ENCODE results near the gene NR2F6. TPM values are rescaled to one million over a fixed set of nuclear protein-coding genes. Genes with fewer than 3 reads are reported as not detected.
A peak's percentile ranks its signal among the peaks of the same experiment; 100 is the strongest.

NR2F6 gene
- total RNA-seq, 1 experiment from 2014 or later = 64.8 TPM

DNA sequence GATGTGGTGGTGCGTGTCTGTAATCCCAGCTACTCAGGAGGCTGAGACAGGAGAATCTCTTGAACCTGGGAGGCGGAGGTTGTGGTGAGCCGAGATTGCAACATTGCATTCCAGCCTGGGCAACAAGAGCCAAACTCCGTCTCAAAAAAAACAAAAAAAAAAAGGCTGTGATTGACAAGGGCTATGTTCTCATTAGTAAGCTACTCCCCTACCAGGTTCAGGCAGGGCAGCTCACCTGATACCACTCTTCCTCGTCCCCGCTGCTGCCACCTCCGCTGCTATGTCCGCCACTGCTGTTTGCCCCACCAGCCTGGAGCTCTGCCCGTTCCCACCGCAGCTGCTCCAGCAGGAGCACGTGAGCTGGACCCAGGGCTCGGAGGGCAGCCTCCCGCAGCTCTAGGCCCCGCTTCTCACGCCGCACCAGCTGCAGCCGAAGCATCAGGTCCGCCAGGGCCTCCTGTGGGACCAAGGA, 9.5 kb upstream of the NR2F6 start:
- H3K4me3 ChIP-seq = no peak overlapping the region
- H3K27ac ChIP-seq = no peak overlapping the region
- no peaks in the 10 kb centered on the region for H3K9me3 ChIP-seq (replicated peaks)
- no peaks in the 10 kb centered on the region for H3K4me1 ChIP-seq (replicated peaks)
- H3K36me3 ChIP-seq = no peaks in the 10 kb centered on the region
- DNase-seq (ENCODE audit: low read depth in 1 of 2, low spot score in 2 of 2) = no peak
- H3K27me3 ChIP-seq (replicated peaks) = no peaks in the 10 kb centered on the region

DNA sequence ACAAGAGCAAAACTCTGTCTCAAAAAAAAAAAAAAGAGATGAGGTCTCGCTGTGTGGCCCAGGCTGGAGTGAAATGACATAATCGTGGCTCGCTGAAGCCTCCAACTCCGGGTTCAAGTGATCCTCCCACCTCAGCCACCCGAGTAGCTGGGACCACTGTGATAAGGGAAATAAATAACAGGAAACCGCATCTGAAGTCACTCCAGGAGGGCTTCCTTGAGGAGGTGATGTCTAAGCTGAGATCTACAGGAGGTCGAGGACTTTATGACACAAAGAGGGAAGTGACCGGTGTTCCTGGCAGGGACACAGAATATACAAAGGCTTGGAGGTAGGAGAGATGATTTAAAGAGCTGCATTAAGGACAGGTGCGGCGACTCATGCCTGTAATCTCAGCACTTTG, 8.9 kb upstream of the NR2F6 start:
- DNase-seq (ENCODE audit: low read depth in 1 of 2, low spot score in 2 of 2) = no peak
- no peaks in the 10 kb centered on the region for H3K4me1 ChIP-seq (replicated peaks)
- H3K27ac ChIP-seq = no peak overlapping the region
- H3K36me3 ChIP-seq = no peaks in the 10 kb centered on the region
- H3K9me3 ChIP-seq (replicated peaks) = no peaks in the 10 kb centered on the region
- H3K4me3 ChIP-seq = no peak overlapping the region
- H3K27me3 ChIP-seq (replicated peaks) = no peaks in the 10 kb centered on the region

DNA sequence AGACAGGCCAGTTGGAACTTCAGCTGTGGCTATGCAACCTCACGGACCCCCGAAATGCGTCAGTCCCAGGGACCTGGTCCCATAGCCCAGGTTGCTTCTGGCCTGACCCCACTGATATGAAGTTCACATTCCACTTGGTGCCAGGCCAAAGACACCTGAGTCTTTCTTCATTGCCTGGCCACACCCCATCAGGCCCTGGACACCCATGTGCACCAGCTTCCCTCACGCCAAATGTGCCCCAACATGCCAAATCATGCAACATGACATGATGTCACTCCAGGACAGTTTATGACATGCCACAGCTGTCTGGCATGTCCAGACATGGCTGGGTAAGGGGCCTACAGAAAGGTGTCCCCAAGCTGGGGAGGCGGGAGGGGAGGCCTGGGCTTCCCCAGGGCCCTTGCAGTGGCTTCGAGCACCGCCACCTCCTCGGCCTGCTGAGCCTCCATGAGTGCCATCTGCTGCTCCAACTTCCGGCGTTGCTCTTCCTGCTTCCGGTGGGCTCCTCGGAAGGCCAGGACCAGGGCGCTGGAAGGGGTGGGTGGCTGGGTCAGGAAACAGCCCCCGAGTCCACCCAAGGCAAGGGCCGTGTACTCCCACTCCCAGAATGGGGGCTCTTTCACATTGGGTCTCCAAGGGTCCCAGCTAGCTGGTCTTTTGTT, 4.3 kb upstream of the NR2F6 start:
- Histone ChIP-seq H3K27ac (no peak overlapping the region), H3K4me3 (no peak overlapping the region)

DNA sequence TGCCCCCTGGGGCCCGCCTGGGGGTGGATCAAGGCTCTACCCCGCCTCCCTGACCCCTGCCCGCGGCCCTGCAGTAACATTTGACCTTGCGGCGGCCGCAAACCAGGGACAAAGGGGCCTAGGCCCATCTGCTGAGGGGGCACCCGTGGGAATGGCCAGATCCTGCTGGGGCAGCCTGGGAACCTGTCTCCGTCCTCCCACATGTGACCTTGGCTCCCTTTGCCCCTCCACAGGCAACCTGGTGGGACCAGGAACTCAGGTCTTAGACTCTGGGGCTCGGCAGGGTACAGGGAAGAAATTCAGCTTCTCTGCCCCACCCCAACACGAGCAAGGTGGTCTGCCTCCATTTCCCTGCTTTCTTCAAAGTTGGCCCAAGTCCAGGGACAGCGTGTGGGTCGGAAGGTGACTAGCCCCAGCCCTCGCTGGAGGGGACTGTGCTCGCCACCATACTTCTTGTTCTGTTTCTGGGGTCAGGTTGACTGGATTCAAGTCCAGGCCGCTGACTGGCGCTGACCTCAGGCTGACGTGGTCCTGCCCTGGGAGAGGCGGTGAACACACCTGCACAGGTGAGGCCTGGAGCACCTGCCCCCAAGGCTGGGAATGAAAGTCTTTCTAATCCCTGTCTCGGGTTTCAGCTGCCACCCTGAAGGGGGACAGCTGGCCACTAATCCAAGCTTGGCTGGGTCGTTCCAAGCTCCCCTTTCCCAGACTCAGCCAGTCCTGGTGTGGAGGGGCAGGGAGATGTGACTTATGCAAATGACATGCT, 2.5 kb upstream of the NR2F6 start:
- Histone ChIP-seq H3K36me3 (peaks cover 5% of the 10 kb centered on the region; the same call in 1 of the 2 replicates), H3K4me1 (replicated peaks) (peaks cover 32% of the 10 kb centered on the region), H3K27ac (no peak overlapping the region), H3K9me3 (replicated peaks) (no peaks in the 10 kb centered on the region; the same call in 1 of the 2 replicates), H3K4me3 (no peak overlapping the region), H3K27me3 (replicated peaks) (no peaks in the 10 kb centered on the region)
- no peak for DNase-seq (ENCODE audit: low read depth in 1 of 2, low spot score in 2 of 2)

More for the DNA sequence above, 4.3 kb upstream of the NR2F6 start:
- Histone ChIP-seq H3K4me1 (replicated peaks) (peaks cover 17% of the 10 kb centered on the region), H3K27me3 (replicated peaks) (no peaks in the 10 kb centered on the region), H3K36me3 (peaks cover under 1% of the 10 kb centered on the region; the same call in 1 of the 2 replicates), H3K9me3 (replicated peaks) (no peaks in the 10 kb centered on the region; the same call in 1 of the 2 replicates)
- DNase-seq (ENCODE audit: low read depth in 1 of 2, low spot score in 2 of 2) = no peak

DNA sequence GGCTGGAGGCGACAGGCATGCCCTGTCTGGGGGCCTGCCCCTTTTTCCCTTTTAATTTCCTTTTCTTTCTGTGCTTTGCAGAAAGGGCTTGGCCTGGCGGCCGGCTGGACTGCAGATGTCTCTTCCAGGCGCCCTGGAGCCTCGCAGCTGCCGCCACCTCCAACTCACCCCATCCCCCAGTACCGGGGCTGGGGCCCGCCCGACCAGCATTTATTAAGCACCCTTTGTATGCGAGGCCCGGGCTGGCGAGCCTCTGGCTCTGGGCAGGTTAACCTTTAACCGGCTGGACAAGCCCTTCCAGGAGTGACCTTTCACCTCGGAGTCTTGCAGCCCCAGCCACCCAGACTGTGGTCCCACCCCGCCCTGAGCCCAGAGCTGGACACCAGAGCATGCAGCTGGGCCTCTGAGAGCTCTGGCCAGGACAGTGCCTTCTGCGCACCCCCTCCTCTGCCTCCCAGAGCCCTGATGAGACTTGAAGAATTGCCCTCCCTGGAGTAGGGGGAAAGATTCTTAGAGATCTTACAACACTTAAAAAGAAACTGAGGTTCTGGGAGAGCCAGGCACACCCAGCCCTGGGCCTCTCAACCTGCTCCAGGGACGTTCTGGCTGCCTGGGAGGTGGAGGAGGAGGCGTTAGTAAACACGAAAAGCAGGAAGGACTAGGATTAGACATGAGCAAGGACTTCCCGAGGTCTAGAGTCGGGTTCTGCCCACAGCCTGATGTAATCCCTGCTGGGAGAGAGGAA, 1.1 kb upstream of the NR2F6 start:
- Histone ChIP-seq H3K27ac (no peak overlapping the region), H3K9me3 (replicated peaks) (no peaks in the 10 kb centered on the region; the same call in 1 of the 2 replicates), H3K27me3 (replicated peaks) (no peaks in the 10 kb centered on the region), H3K4me1 (replicated peaks) (peaks cover 33% of the 10 kb centered on the region), H3K36me3 (peaks cover 5% of the 10 kb centered on the region; the same call in 1 of the 2 replicates), H3K4me3 (peak overlapping the region; percentile 39)
- no peak for DNase-seq (ENCODE audit: low read depth in 1 of 2, low spot score in 2 of 2)

DNA sequence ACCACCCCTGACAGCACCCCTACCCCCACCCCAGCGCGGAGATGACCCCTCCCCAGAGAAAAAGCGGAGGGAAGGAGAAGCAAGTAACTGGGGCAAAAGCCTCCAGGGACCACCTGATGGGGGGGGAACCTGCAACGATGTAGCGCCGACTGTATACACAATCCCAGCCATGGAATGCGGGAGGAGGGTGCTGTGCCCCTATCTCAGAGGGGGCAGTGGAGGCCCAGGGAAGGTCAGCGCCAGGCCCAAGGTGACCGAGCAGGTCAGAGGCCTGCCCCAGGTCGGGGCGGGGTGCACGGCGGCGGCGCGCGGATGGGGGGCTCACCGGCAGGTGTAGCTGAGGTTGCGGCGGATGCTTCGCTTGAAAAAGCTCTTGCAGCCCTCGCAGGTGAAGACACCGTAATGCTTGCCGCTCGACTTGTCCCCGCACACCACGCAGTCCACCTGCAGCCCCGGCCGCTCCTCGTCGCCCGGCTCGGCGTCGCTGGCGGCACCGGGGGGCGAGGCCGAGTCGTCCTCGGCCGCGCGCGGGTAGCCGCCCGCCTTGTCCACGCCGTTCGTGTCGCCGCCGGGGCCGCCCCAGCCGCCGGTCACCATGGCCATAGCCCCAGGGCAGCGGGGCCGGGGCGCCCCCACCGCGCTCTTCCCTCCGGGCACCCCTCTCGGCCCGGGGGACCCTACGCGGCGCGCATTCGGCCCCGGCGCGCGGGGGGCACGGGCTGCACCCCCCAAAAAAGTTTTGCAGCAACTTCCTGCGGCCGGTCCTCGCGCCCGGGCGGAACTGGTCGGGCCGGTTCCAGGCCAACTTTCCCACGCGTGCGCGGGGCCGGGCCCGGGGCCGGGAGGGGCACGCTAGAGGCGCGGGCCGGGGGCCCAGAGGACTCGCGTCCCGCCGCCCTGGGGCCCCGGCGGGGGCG, 843 bp downstream of the NR2F6 start:
- Histone ChIP-seq H3K27me3 (replicated peaks) (no peaks in the 10 kb centered on the region), H3K27ac (no peak overlapping the region), H3K36me3 (peaks cover 5% of the 10 kb centered on the region; the same call in 1 of the 2 replicates), H3K9me3 (replicated peaks) (no peaks in the 10 kb centered on the region; the same call in 1 of the 2 replicates), H3K4me1 (replicated peaks) (peaks cover 33% of the 10 kb centered on the region), H3K4me3 (peak overlapping the region; percentile 89)
- DNase-seq (ENCODE audit: low read depth in 1 of 2, low spot score in 2 of 2) = no peak

DNA sequence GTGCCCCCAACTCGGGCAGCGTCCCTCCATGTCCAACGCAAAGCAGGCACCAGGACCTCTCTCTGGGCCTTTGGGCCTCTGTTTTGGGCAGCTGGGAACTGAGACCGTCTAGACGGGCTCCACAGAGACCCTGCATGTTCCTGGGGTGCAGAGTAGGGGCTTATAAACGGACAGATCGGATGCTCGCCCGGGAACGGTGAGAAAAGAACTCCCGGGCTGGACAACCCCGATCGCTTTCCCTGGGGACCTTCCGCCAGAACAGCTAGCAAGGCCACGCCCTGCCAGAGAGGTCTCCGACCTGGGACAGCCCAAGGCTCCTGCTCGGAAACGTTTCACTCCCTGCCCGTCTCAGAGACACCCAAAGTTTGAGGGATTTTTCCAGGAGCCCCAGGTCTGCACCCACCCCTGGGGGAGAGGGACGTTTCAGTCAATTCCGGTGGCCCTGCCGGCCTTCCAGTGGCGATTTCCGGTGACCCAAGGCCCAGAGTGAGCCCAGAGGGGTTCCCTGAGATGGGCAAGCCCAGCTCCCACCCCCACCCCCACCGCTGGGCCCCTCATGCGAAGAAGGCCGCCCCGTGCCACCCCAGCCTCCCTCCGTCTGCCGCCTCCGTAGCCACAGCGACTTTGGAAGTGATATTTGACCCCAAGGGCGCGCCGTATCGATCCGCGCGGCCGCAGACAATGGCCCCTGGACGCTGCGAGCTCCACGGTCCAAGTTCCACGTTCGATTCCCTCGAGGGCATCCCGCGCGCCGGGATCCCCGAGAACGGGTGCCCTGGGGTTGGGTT, 1.7 kb downstream of the NR2F6 start:
- no peaks in the 10 kb centered on the region; the same call in 1 of the 2 replicates for H3K9me3 ChIP-seq (replicated peaks)
- H3K4me1 ChIP-seq (replicated peaks) = peaks cover 30% of the 10 kb centered on the region
- DNase-seq (ENCODE audit: low read depth in 1 of 2, low spot score in 2 of 2) = peak in 1 of 2 experiments; percentile 27
- peaks cover 8% of the 10 kb centered on the region; the same call in 1 of the 2 replicates for H3K36me3 ChIP-seq
- no peak overlapping the region for H3K27ac ChIP-seq
- peak overlapping the region; percentile 89 for H3K4me3 ChIP-seq
- no peaks in the 10 kb centered on the region for H3K27me3 ChIP-seq (replicated peaks)

DNA sequence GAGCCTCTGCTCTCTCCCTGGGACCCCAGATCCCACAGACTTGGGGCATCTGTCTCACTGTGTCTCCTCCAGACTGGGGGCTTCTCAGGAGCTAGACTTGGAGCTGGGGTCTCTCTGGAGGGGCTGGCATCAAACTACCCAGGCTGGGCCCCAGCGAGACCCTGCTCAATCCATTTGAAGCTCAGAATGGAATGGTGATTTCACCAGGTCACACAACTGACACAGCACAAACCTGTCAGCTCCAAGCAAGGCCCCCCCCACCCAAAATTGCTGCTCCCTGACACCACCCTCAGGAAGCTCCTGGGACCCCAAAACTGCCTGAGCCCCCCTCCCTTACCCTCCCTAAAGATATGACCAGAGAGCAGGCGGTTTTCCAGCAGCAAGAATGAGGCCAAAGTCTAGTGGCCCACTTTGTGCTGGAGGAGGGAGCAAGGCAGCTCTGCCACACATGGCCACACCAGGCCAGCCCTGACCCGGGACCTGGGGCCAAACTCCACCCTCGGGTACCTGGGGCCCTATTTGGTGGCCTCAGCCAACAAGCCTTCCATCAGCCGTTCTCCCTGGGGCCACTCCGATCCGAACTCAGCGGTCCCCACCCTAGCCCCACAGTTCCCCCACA, 2.4 kb downstream of the NR2F6 start:
- H3K4me3 ChIP-seq = peak overlapping the region; percentile 89
- no peaks in the 10 kb centered on the region for H3K27me3 ChIP-seq (replicated peaks)
- no peak for DNase-seq (ENCODE audit: low read depth in 1 of 2, low spot score in 2 of 2)
- peaks cover 12% of the 10 kb centered on the region for H3K36me3 ChIP-seq
- no peaks in the 10 kb centered on the region; the same call in 1 of the 2 replicates for H3K9me3 ChIP-seq (replicated peaks)
- peaks cover 30% of the 10 kb centered on the region for H3K4me1 ChIP-seq (replicated peaks)
- no peak overlapping the region for H3K27ac ChIP-seq

DNA sequence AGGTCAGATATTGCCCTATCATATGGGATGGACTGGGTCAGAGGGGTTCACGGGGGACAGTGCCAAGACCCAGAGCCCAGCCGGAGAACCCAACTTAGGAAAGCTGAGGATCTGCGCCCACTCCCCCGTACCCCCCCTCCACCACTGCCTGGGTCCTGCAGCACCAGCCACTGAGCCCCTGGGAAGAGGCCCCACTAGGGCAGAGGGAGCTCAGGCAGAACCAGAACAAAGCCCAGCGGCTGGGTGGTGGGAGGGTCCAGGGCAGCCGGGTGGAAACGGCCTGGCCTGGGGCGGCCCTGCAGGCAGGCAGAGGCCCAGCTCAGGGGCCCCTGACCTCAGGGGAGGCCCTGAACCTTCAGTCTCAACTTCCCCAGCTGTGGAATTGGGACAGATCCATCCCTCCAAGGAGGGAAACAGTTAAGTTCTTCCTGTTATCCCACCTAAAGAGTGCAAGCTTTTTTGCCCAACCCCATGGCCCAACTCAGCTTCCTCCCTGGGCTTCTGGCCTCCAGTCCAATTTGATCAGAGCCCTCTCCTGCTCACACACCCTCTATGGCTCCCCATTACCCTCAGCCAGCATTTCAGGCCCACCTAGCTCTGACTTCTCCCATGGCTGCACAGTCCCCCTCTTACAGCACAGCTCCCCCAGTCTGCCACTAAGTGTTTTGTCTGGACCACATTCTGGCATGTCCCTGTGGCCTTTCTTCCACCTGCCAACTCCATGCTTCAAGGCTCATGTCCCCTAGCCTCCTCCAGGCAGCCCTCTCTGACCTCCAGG, 3.1 kb downstream of the NR2F6 start:
- no peak overlapping the region for H3K4me3 ChIP-seq
- no peak overlapping the region for H3K27ac ChIP-seq
- no peak for DNase-seq (ENCODE audit: low read depth in 1 of 2, low spot score in 2 of 2)
- no peaks in the 10 kb centered on the region; the same call in 1 of the 2 replicates for H3K9me3 ChIP-seq (replicated peaks)
- peaks cover 30% of the 10 kb centered on the region for H3K4me1 ChIP-seq (replicated peaks)
- H3K36me3 ChIP-seq = peaks cover 19% of the 10 kb centered on the region
- no peaks in the 10 kb centered on the region for H3K27me3 ChIP-seq (replicated peaks)

DNA sequence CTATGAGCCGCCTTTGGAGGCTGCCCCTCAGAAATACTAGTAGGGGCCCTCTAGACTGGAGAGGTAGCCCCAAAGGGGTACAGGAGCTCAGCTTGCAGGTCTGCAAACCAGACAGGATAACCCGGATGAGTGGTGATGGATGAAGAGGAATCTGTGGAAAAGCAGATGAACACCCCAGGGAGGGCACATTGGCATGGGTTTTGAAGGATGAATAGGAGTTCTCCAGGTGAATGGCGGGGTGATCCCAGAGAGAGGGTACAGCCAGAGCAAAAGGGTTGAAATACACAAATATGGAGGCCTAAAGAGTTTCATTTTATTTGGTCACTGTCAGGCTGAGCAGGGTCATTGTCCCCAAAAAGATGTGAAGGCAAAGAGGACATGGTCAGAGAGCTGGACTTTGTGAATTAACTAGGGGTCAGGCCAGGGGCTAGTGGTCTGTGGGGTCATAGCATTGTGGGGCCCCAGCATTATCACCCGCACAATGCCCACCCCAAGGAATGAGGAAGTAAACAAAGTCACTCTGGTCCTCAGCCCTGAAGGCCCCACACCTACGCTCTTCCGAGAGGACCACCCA, 4.8 kb downstream of the NR2F6 start:
- Histone ChIP-seq H3K4me1 (replicated peaks) (peaks cover 23% of the 10 kb centered on the region), H3K27ac (no peak overlapping the region), H3K36me3 (peaks cover 29% of the 10 kb centered on the region), H3K27me3 (replicated peaks) (no peaks in the 10 kb centered on the region), H3K4me3 (no peak overlapping the region), H3K9me3 (replicated peaks) (no peaks in the 10 kb centered on the region)
- no peak for DNase-seq (ENCODE audit: low read depth in 1 of 2, low spot score in 2 of 2)

DNA sequence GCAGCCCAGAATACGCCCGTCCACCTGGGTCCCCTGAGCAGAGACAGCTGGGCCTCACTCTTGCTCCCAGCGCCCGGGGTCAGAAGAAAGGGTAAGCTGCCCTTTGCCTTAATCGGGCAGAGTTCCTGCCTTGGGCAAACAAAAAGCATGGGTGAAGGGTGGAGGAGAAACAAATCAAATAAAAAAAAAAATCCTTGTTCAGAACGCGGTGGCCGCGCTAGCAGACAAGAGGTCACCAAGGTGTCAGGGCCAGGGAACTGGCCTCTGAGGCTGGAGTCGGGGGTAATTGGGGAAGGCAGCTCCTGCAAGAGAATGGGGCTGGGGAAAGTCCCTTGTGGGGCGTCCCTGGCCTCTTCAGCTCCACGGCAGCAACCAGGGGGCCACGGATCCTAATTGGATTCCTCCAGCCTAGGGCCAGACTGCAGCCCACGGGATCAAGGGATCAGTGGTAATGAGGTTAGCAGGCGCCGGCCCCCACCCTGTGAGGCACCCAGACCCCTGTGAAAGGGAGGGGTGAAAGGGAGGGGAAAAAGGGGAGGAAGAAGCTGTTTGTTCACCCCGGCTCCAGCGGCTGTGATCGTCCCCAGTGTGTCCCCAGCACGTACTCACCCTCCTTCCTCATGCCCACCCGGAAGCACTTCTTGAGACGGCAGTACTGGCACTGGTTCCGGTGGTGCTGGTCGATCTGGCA, 5.5 kb downstream of the NR2F6 start:
- H3K4me3 ChIP-seq = no peak overlapping the region
- DNase-seq (ENCODE audit: low read depth in 1 of 2, low spot score in 2 of 2) = no peak

More for the DNA sequence above, 5.5 kb downstream of the NR2F6 start:
- Histone ChIP-seq H3K27ac (no peak overlapping the region), H3K4me1 (replicated peaks) (peaks cover 28% of the 10 kb centered on the region), H3K36me3 (peaks cover 34% of the 10 kb centered on the region), H3K27me3 (replicated peaks) (no peaks in the 10 kb centered on the region), H3K9me3 (replicated peaks) (no peaks in the 10 kb centered on the region)

All from SJSA1 (cell line).